Activated T-cell treated with anti-CD3 and anti-CD28 coated beads, Interleukin-2, amount 50 U/mL, for 4 hours (primary cell): ENCODE measurements around the gene SMOC2. TPM values are rescaled to one million over a fixed set of nuclear protein-coding genes. Genes with fewer than 3 reads are reported as not detected.

Experiments
- ATAC-seq, 2 donors: fragments of 200-7000 bp; cut with Tn5 transposase; one replicate each; pipeline ENCODE4 v1.10.0; 2021
- DNase-seq: peaks from one replicate; pipeline ENCODE4 v3.0.0-alpha.2; 2020
- H3K27me3 Mint-ChIP-seq: one replicate; pipeline ENCODE4 v1.8.0; 2021; ENCODE audit warnings: low read depth, mixed read lengths
- H3K36me3 Mint-ChIP-seq: one replicate; pipeline ENCODE4 v1.8.0; 2022; ENCODE audit warnings: mixed read lengths; ENCODE audit not compliant: insufficient read depth
- H3K4me1 Mint-ChIP-seq: one replicate; pipeline ENCODE4 v1.8.0; 2021; ENCODE audit warnings: low read depth, mixed read lengths
- H3K4me3 Mint-ChIP-seq: one replicate; pipeline ENCODE4 v1.8.0; 2021; ENCODE audit warnings: mild to moderate bottlenecking, moderate library complexity, mixed read lengths
- H3K9me3 Mint-ChIP-seq: one replicate; pipeline ENCODE4 v1.8.0; 2021; ENCODE audit warnings: mixed read lengths
- total RNA-seq, 3 donors: library from RNA; stranded (reverse); gene quantifications; one replicate each; pipeline ENCODE4 v1.2.1, GENCODE V29; 2021

The SMOC2 gene
- total RNA-seq, 3 donors from 2014 or later, result 0.08 to 0.11 (median 0.10) TPM

DNA sequence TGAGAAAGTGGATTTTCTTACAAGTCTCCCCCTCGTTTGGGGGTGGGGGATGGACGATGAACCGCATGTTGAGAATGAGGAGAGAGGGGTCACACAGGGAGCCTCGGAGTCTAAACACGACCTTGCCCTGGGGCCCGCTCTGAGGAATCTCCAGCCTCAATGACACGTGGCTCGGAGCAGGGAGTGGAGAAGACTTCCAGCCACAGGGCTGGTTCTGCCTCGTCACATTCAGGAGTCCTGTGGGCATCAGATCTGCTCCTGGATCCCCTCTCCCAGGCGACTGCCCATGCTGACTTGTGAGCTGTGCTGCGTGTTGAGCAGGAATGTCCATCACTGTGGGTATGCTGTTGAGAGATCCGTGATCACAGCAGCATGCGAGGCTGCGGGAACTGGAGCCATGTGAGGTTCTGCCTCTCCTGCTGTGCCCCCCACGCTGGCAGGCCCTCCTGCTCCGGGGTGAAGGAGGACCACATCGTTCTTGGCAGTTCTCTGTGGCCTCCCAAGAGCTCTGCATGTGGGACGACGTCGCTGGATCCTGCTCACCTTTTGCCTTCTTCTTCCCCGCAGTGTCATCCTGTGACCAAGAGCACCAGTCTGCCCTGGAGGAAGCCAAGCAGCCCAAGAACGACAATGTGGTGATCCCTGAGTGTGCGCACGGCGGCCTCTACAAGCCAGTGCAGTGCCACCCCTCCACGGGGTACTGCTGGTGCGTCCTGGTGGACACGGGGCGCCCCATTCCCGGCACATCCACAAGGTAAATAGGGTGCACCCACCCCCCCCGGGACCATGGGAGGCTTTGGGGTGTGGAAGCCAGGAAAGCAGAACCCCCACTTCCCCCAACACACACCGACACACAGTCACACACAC lies 157.5 kb downstream of the SMOC2 start:
- Mint-ChIP-seq H3K9me3 (peaks cover 5% of the 10 kb centered on the region), H3K36me3 (no peaks in the 10 kb centered on the region), H3K27me3 (no peaks in the 10 kb centered on the region), H3K4me1 (no peaks in the 10 kb centered on the region), H3K4me3 (no peak overlapping the region)
- ATAC-seq (no peak), DNase-seq (no peak)

DNA sequence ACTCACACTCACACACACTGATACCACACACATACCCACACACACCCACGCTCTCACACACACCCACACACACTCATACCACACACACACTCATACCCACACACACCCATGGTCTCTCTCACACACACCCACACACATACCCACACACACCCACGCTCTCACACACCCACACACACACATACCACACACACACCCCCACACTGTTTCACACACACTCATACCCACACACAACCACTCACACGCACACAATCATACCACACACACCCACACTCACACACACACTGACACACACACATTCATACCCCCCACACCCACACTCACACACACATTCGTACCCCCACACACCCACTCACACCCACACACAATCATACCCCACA lies 158.1 kb downstream of the SMOC2 start:
- H3K4me3 Mint-ChIP-seq, result no peak overlapping the region
- H3K27me3 Mint-ChIP-seq, result no peaks in the 10 kb centered on the region
- DNase-seq (no peak), ATAC-seq (no peak)
- H3K4me1 Mint-ChIP-seq, result no peaks in the 10 kb centered on the region
- peaks cover 5% of the 10 kb centered on the region for H3K9me3 Mint-ChIP-seq
- no peaks in the 10 kb centered on the region for H3K36me3 Mint-ChIP-seq

DNA sequence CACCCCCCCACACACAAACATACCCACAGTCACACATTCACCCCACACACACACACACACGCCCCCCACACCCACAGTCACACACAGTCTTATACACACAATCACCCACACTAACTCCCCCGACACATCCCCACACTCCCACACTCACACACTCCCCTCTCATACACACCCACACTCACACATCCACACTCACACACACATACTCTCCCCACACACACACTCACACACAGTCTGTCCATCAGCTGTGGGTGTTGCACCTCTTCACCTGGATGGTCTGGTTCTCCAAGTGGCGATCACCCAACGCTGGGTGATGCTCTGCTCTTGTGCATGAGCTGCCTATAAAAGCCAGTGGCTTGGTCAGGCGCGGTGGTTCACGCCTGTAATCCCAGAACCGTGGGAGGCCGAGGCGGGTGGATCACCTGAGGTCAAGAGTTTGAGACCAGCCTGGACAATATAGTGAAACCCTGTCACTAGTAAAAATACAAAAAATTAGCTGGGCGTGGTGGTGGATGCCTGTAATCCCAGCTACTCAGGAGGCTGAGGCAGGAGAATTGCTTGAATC lies 158.9 kb downstream of the SMOC2 start:
- peaks cover 5% of the 10 kb centered on the region for H3K9me3 Mint-ChIP-seq
- H3K4me3 Mint-ChIP-seq, result no peak overlapping the region
- no peaks in the 10 kb centered on the region for H3K4me1 Mint-ChIP-seq
- ATAC-seq, result no peak
- DNase-seq, result no peak
- no peaks in the 10 kb centered on the region for H3K36me3 Mint-ChIP-seq
- no peaks in the 10 kb centered on the region for H3K27me3 Mint-ChIP-seq

DNA sequence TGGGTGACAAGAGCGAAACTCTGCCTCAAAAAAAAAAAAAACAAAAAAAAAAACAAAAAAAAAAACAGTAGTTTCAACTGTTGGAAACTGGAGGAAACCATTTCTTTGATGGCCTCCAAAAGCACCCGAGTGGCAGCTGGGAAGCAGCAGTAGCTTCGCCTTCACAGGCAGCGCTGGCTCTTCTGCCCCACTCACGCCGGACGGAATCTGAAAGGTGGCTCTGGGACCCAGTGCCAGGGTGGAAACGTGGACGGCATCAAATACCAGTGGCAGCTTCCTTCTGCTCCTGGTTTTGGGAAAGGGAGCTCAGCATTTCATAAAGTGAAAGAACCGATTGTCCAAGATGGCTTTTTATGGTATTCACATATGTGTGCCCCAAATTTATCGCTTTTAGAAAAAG lies 159.4 kb downstream of the SMOC2 start:
- DNase-seq (no peak), ATAC-seq (no peak)
- Mint-ChIP-seq H3K27me3 (no peaks in the 10 kb centered on the region), H3K4me1 (no peaks in the 10 kb centered on the region), H3K9me3 (peaks cover 2% of the 10 kb centered on the region), H3K4me3 (no peak overlapping the region), H3K36me3 (no peaks in the 10 kb centered on the region)

DNA sequence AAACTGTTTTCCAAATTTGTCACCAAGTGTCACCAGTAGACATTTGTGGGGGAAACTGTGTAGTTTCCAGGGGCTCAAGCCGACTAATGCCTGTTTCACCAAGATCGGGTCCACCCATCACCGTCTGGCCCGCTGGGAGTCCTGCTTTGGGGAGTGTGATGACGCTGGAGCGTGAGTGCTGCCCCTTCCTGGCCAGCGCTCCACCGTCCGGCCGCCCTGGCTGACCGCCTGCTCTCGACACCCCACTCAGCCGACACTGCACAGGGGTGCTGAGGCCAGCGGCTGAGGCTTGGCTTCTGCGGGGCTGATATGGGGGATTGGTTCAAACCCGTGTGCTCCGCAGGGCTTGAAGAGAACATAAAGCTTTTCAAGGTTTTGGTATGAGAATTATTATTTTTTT lies 160.1 kb downstream of the SMOC2 start:
- Mint-ChIP-seq H3K4me3 (no peak overlapping the region), H3K4me1 (no peaks in the 10 kb centered on the region), H3K27me3 (no peaks in the 10 kb centered on the region), H3K9me3 (no peaks in the 10 kb centered on the region), H3K36me3 (no peaks in the 10 kb centered on the region)
- no peak for DNase-seq
- no peak for ATAC-seq

DNA sequence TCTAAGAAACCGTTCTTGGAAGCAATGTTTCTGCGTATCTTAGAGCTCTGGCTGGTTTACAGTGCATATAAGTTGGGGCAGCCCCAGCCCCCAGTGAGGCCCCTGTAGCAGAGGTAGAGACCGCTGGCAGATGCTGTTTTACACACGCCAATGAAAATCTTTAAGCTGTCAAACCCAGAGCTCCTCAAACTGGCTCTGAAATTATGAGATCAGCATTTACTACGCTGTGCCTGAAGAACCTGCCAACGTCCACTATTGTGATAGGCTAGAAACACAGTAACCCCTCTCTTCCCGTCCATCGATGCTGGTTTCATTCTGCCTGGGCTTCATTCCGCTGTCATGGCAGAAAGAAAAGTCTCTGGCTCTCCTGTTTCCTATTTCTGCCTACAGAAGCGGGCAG lies 160.6 kb downstream of the SMOC2 start:
- no peak for DNase-seq
- H3K36me3 Mint-ChIP-seq, result no peaks in the 10 kb centered on the region
- H3K4me1 Mint-ChIP-seq, result no peaks in the 10 kb centered on the region
- H3K4me3 Mint-ChIP-seq, result no peak overlapping the region
- no peaks in the 10 kb centered on the region for H3K27me3 Mint-ChIP-seq
- H3K9me3 Mint-ChIP-seq, result no peaks in the 10 kb centered on the region
- no peak for ATAC-seq

DNA sequence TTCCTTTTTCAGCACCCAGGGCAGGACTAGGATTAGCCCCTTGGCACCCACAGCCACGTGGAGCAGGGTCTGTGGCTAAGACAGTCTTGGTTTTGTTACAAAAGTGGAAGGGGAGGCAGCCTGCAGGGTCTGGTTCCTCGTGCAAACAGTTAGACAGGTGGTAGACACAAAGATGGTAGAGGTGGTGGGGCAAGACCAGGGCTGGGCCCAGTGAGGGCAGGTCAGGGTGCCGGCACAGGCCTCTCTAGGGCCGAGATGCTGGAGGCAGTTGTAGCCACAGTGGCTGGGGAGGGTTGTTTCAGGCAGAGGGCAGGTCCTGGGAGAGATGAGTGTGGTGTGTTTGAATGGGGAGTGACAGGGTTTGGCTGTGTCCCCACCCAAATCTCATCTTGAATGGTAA lies 161.6 kb downstream of the SMOC2 start:
- Mint-ChIP-seq H3K36me3 (no peaks in the 10 kb centered on the region), H3K4me3 (no peak overlapping the region), H3K27me3 (no peaks in the 10 kb centered on the region), H3K9me3 (no peaks in the 10 kb centered on the region), H3K4me1 (no peaks in the 10 kb centered on the region)
- DNase-seq (no peak), ATAC-seq (no peak)

DNA sequence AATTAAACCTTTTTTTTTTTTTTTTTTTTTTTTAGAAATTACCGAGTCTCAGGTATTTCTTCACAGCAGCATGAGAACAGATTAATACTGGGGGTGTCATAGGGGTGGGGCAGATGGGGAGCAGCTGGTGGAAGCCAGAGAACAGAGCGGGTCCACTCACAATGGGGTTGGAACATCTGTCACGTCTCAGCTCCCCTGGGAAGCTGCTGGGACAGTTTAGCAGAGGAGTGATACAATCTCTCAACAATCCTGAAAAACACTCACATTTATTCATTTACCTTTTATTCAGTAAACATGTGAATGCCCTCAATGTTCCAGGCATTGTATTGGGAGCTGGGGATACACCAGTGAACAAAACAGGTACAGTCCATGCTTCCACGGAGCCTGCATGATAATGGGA lies 162.2 kb downstream of the SMOC2 start:
- DNase-seq (no peak), ATAC-seq (no peak)
- Mint-ChIP-seq H3K4me3 (no peak overlapping the region), H3K9me3 (no peaks in the 10 kb centered on the region), H3K36me3 (no peaks in the 10 kb centered on the region), H3K4me1 (no peaks in the 10 kb centered on the region), H3K27me3 (no peaks in the 10 kb centered on the region)

DNA sequence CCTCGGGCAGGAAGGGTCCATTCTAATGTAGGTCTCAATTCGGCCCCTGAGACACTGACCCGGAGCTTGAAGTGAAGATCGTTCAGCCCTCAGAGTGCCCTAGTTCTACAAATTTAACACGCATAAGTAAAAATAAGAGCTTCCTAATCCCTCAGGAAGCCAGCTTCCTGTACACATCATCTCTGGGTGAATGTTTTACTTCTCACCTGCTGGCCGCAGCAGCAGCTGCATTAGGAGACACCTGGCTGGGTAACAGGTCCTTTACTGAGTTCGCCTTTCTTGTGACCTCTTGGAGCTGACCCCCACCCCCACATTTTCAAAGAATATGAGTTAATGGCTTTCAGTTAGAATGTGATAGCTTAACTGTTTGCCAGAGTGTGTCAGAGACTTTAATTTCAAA lies 165.0 kb downstream of the SMOC2 start:
- no peaks in the 10 kb centered on the region for H3K9me3 Mint-ChIP-seq
- no peaks in the 10 kb centered on the region for H3K4me1 Mint-ChIP-seq
- no peaks in the 10 kb centered on the region for H3K27me3 Mint-ChIP-seq
- H3K4me3 Mint-ChIP-seq, result no peak overlapping the region
- H3K36me3 Mint-ChIP-seq, result no peaks in the 10 kb centered on the region
- DNase-seq, result no peak
- ATAC-seq, result no peak

DNA sequence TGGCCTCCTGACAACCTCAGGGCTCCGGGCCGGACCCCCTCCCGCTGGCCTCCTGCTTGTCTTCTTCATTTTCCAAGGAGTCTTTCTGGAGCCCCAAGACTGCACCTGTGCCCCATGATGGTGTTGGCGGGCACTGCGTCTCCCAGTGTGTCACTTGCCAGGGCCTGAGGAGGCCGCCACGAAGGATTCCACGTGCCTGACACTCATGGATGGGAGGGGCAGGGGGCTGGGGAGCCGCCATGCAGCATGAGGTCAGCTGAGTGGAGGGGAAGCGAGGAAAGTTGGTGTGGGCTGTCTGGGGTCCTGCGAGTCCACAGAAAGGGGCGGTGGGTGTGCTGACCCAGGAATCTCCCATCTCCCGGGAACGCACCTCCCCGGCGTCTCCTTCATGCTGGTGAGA lies 165.7 kb downstream of the SMOC2 start:
- DNase-seq (no peak), ATAC-seq (no peak)
- H3K4me3 Mint-ChIP-seq, result no peak overlapping the region

DNA sequence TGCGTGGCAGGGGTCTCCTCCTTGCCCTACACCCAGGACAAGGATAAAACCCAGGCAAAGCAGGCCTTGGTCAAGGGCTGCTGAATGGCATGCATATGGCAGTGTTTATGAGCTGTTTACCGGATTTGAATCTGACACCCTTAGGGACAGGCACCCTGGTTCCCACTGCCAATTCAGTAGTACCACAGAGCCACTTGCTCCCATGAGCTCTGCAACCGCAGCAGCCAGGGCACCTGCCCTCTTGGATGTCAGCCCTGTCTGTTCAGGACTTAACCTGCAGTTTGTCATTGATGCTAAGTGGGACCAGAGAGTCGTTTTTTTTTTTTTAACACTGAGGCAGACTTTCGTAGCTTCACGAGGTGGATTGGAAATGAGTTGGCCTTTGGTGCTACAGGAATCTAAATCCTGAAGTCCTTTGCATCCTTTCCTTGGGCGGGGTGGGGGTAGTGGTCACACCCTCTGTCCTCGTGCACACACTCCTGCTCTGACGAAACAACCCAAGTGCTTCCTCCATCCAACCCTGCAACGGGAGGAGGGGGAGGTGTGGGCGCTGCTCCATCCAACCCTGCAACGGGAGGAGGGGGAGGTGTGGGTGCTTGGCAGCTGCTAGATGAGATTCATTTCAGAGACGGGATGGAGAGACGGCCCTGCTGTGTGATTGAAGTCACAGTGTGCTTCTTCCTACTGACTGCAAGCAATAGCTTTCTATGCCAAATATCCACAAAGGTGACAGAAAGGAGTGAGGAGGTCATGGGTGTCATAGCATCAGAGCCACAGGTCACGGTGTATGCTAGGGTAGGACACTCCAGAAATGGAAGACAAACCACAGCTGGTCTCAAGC lies 166.5 kb downstream of the SMOC2 start:
- no peak for ATAC-seq
- no peaks in the 10 kb centered on the region for H3K4me1 Mint-ChIP-seq
- H3K36me3 Mint-ChIP-seq, result no peaks in the 10 kb centered on the region
- DNase-seq, result no peak
- H3K4me3 Mint-ChIP-seq, result no peak overlapping the region
- no peaks in the 10 kb centered on the region for H3K27me3 Mint-ChIP-seq
- no peaks in the 10 kb centered on the region for H3K9me3 Mint-ChIP-seq

More for the DNA sequence above, 165.7 kb downstream of the SMOC2 start:
- Mint-ChIP-seq H3K9me3 (no peaks in the 10 kb centered on the region), H3K27me3 (no peaks in the 10 kb centered on the region), H3K36me3 (no peaks in the 10 kb centered on the region), H3K4me1 (no peaks in the 10 kb centered on the region)

DNA sequence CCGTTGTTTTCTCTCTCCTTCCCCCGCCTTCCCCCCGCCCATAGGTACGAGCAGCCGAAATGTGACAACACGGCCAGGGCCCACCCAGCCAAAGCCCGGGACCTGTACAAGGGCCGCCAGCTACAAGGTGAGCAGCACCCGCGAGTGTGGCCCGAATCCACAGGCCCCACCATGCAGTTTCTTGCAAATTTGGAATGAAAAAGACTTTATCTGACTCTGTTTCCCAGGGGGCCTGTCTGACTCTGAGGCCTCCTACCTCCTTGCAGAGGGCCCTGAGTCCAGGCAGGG lies 167.1 kb downstream of the SMOC2 start:
- Mint-ChIP-seq H3K4me3 (no peak overlapping the region), H3K27me3 (no peaks in the 10 kb centered on the region), H3K36me3 (no peaks in the 10 kb centered on the region), H3K4me1 (no peaks in the 10 kb centered on the region), H3K9me3 (no peaks in the 10 kb centered on the region)
- no peak for DNase-seq
- no peak for ATAC-seq

DNA sequence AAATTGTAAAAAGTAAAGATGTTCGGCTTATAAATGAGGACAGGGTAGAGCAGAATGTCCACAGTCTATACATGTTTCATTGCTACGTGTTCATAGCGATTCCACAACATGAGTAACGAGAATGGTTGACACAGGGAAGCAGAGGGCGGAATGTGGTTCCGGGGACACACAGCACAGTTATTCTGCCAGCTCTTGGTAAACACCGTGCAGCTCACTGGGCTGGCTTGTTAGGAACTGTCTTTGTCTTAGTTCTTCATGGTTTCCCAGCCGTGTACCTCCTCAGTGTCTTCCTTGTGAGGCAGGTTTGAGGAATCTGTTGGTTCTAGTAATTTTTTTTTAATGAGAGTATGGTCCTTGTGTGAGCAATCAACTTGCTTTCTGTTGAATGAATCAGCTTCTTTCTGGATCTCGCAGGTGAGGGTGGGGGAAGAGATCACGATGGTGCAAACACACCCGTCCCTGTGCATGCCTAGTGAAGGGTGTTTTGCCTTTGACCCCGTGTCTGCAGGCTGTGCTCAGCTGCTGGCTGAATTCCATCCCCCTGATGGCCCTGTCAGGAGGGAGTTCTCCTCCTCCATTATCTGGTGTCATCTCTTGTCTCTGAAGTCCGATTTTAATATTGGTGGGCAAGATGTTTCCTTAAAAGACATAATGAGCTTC lies 168.2 kb downstream of the SMOC2 start:
- Mint-ChIP-seq H3K4me3 (no peak overlapping the region), H3K27me3 (no peaks in the 10 kb centered on the region), H3K4me1 (no peaks in the 10 kb centered on the region), H3K36me3 (no peaks in the 10 kb centered on the region), H3K9me3 (no peaks in the 10 kb centered on the region)
- ATAC-seq (no peak), DNase-seq (no peak)

DNA sequence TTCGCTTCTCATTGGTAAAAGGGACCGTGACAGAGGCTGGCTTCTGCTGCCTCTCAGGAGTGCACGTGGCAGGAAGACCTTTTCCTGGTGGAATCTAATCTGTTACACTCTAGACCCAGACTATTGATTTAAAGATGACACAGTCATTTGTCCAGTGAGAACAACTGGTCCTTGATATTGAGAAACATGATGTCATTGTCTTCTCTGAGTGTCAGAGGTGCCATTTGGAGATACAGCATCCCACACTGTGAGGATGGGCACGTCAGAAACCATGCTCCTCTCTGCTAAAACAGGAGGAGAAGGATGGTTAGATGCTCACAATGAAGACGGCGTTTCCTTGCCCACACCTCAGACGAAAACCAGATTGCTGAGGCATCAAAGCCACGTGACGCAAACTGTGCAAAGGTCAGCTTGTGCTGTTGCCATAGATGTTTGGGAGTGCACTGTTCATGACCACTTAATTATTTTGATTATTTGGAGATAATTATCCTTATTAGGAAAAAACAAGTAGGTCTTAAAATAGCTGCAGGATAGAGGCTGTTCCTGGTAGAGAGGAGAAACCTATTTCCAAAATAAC lies 169.0 kb downstream of the SMOC2 start:
- Mint-ChIP-seq H3K4me3 (no peak overlapping the region), H3K27me3 (no peaks in the 10 kb centered on the region), H3K36me3 (no peaks in the 10 kb centered on the region), H3K9me3 (no peaks in the 10 kb centered on the region), H3K4me1 (no peaks in the 10 kb centered on the region)
- ATAC-seq (no peak), DNase-seq (no peak)
